Metanephros (tissue), 2 donors: ENCODE measurements around the gene ARL4D. TPM values are rescaled to one million over a fixed set of nuclear protein-coding genes. Genes with fewer than 3 reads are reported as not detected.

Source experiments
- small RNA-seq: library from RNA; depleted of rRNA; stranded (forward); fragments of <200 nt; gene quantifications from one replicate; pipeline ENCODE3, GENCODE V24; 2014; ENCODE audit warnings: low replicate concordance
- total RNA-seq: library from RNA; depleted of rRNA; stranded (reverse); fragments of >200 nt; gene quantifications from one replicate; pipeline ENCODE4 v1.2.3, GENCODE V29; 2014

ARL4D gene
- 20.8 TPM for total RNA-seq

GRCh38 chr17:43398724-43399595 lies at the start of gene ARL4D:
Gene ARL4D, plus strand, starts transcription at chr17:43398993. Its CDS starts 740 bp downstream, at chr17:43399733.

Small RNAs within 50 kb of the gene (small RNA-seq; reads per million reads assigned to genes)
- gene RNU6-1137P (not detected), gene RNU6-406P (not detected), gene RNU6-470P (not detected)

Other genes with a start within 250 kb of the ARL4D start
- 99.5 TPM for gene NBR1, start 227.8 kb upstream of the ARL4D start, total RNA-seq
- 18.2 TPM for gene TMEM106A, start 187.1 kb upstream of the ARL4D start, total RNA-seq
- gene CCDC200, start 170.4 kb upstream of the ARL4D start, total RNA-seq: not detected
- not detected for gene RNU2-1, start 165.0 kb upstream of the ARL4D start, total RNA-seq
- 40.5 TPM for gene DHX8, start 85.0 kb downstream of the ARL4D start, total RNA-seq
- gene ETV4, start 147.3 kb downstream of the ARL4D start, total RNA-seq: 12.1 TPM